Hepatocyte (in vitro differentiated cells): Measurements from ENCODE around the gene DTD1. TPM values are rescaled to one million over a fixed set of nuclear protein-coding genes. Genes with fewer than 3 reads are reported as not detected.

Experiments used
- DNase-seq: peaks from one replicate; pipeline ENCODE4 v3.0.0-alpha.2; 2016; ENCODE audit warnings: low spot score
- H2AFZ ChIP-seq: fragments of 200-600 bp; sonication (generic); 2 replicates; pipeline ENCODE4 v1.6.0; 2016; ENCODE audit warnings: antibody characterized with exemption, mild to moderate bottlenecking
- H3K27ac ChIP-seq: fragments of 200-600 bp; sonication (generic); 2 replicates; pipeline ENCODE4 v1.5.1; 2016; ENCODE audit warnings: mild to moderate bottlenecking
- H3K27me3 ChIP-seq: fragments of 200-600 bp; sonication (generic); 2 replicates; pipeline ENCODE4 v1.6.1; 2016
- H3K36me3 ChIP-seq: fragments of 200-600 bp; sonication (generic); replicated peaks from 2 replicates; pipeline ENCODE4 v1.5.1; 2016; ENCODE audit warnings: low read depth; ENCODE audit not compliant: insufficient read depth
- H3K4me1 ChIP-seq: fragments of 200-600 bp; sonication (generic); 2 replicates; pipeline ENCODE4 v1.5.1; 2016; ENCODE audit warnings: mild to moderate bottlenecking, moderate library complexity; ENCODE audit not compliant: insufficient read depth
- H3K4me2 ChIP-seq: fragments of 200-600 bp; sonication (generic); 2 replicates; pipeline ENCODE4 v1.6.0; 2016
- H3K4me3 ChIP-seq: fragments of 200-600 bp; sonication (generic); 2 replicates; pipeline ENCODE4 v1.5.1; 2016; ENCODE audit warnings: mild to moderate bottlenecking
- H3K79me2 ChIP-seq: fragments of 200-600 bp; sonication (generic); 2 replicates; pipeline ENCODE4 v1.6.0; 2017; ENCODE audit warnings: mild to moderate bottlenecking
- H3K9me2 ChIP-seq: fragments of 200-600 bp; sonication (generic); replicated peaks from 2 replicates; pipeline ENCODE4 v1.6.0; 2017; ENCODE audit warnings: mild to moderate bottlenecking; ENCODE audit not compliant: insufficient read depth
- H3K9me3 ChIP-seq: fragments of 200-600 bp; sonication (generic); 2 replicates; pipeline ENCODE4 v1.5.1; 2016; ENCODE audit warnings: low read depth, mild to moderate bottlenecking
- H4K20me1 ChIP-seq: fragments of 200-600 bp; sonication (generic); 2 replicates; pipeline ENCODE4 v1.6.0; 2016; ENCODE audit warnings: mild to moderate bottlenecking; ENCODE audit not compliant: insufficient read depth, poor library complexity, severe bottlenecking
- EZH2 ChIP-seq: fragments of 200-600 bp; sonication (generic); IDR thresholded peaks from 2 replicates; pipeline ENCODE4 v1.6.1; 2016; ENCODE audit warnings: antibody characterized with exemption, mild to moderate bottlenecking, borderline replicate concordance
- EZH2phosphoT487 ChIP-seq: fragments of 200-600 bp; sonication (generic); IDR thresholded peaks from one replicate; pipeline ENCODE4 v1.6.1; 2018; ENCODE audit warnings: antibody characterized with exemption, mild to moderate bottlenecking, low read depth, moderate library complexity; ENCODE audit not compliant: unreplicated experiment, severe bottlenecking
- WGBS: methylation state at CpG from one replicate; pipeline ENCODE4 v1.1.6; 2016; ENCODE audit warnings: low lambda C conversion rate; ENCODE audit errors: missing lambda C conversion rate; 5-methylcytosine and 5-hydroxymethylcytosine counted together
- polyA plus RNA-seq: library from polyadenylated mRNA; unstranded; fragments of >200 nt; fragmentation: Nextera tagmentation; extraction: Ambion mirVana; gene quantifications from 2 replicates; pipeline ENCODE4 v1.2.1, GENCODE V29; 2016
- total RNA-seq: library from RNA; depleted of rRNA; stranded (reverse); fragments of >200 nt; gene quantifications from 2 replicates; pipeline ENCODE4 v1.2.3, GENCODE V29; 2014
- TF ChIP-seq, protein P1 (sequence below): fragments of 200-600 bp; sonication (generic); IDR thresholded peaks from 2 replicates; pipeline ENCODE4 v1.5.1; 2016; ENCODE audit warnings: antibody characterized with exemption, mild to moderate bottlenecking; ENCODE audit not compliant: poor library complexity

The DTD1 gene
- total and polyA plus RNA-seq, 2 experiments from 2014 or later = 30.1 to 40.1 TPM

DNA sequence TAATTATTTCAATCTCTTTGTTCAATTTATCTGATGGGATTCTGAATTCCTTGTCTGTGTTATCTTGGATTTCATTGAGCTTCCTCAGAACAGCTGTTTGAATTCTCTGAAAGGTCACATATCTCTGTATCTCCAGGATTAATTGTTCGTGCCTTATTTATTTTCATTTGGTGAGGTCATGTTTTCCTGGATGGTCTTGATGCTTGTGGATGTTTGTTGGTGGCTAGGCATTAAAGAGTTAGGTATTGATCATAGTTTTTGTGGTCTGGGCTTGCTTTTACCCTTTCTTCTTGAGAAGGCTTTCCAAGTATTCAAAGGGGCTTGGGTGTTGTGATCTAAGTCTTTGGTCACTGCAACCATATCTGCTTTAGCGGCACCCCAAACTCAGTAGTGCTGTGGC is 186.4 kb downstream of the DTD1 start:
- no peaks in the 10 kb centered on the region for H3K36me3 ChIP-seq
- no peaks in the 10 kb centered on the region for H4K20me1 ChIP-seq
- no peaks in the 10 kb centered on the region for H3K9me2 ChIP-seq
- no peak overlapping the region for H3K4me2 ChIP-seq
- no peaks in the 10 kb centered on the region for H3K4me1 ChIP-seq
- no peaks in the 10 kb centered on the region for H3K9me3 ChIP-seq
- H3K27ac ChIP-seq = no peak overlapping the region
- H3K4me3 ChIP-seq = no peak overlapping the region
- no peak overlapping the region for H2AFZ ChIP-seq
- TF ChIP-seq EZH2 (no peak), EZH2phosphoT487 (no peak)
- TF ChIP-seq, protein P1, sequence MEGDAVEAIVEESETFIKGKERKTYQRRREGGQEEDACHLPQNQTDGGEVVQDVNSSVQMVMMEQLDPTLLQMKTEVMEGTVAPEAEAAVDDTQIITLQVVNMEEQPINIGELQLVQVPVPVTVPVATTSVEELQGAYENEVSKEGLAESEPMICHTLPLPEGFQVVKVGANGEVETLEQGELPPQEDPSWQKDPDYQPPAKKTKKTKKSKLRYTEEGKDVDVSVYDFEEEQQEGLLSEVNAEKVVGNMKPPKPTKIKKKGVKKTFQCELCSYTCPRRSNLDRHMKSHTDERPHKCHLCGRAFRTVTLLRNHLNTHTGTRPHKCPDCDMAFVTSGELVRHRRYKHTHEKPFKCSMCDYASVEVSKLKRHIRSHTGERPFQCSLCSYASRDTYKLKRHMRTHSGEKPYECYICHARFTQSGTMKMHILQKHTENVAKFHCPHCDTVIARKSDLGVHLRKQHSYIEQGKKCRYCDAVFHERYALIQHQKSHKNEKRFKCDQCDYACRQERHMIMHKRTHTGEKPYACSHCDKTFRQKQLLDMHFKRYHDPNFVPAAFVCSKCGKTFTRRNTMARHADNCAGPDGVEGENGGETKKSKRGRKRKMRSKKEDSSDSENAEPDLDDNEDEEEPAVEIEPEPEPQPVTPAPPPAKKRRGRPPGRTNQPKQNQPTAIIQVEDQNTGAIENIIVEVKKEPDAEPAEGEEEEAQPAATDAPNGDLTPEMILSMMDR = no peak
- no peak for DNase-seq
- 83% methylated on average over 2 of the region's 2 CpGs for WGBS
- no peaks in the 10 kb centered on the region for H3K79me2 ChIP-seq
- no peaks in the 10 kb centered on the region for H3K27me3 ChIP-seq

DNA sequence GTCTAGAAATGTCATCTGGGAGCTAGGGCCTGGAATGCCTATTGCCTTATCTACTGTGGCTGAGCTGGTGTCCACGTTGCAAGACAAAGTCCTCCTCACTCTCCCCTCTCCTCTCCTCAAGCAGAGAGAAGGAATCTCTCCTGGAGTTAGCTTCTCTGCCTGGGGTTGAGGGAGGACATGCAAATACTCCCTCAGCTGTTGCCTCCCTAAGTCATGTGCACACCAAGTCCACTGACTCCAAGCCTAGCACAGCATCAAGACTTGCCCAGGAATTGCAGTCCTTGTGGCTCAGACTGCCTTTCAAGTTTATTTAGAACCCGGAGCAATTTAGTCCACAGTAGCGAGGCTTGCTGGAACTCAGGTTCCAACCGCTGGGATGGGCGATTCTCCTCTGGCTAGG is 187.8 kb downstream of the DTD1 start:
- H3K27me3 ChIP-seq = no peaks in the 10 kb centered on the region
- H3K36me3 ChIP-seq = no peaks in the 10 kb centered on the region
- H3K4me2 ChIP-seq = no peak overlapping the region
- H3K27ac ChIP-seq = no peak overlapping the region
- TF ChIP-seq EZH2phosphoT487 = no peak
- TF ChIP-seq, protein P1 = no peak
- no peak for TF ChIP-seq EZH2
- no peak for DNase-seq
- H3K9me3 ChIP-seq = no peaks in the 10 kb centered on the region
- no peaks in the 10 kb centered on the region for H3K9me2 ChIP-seq
- no peaks in the 10 kb centered on the region for H4K20me1 ChIP-seq
- H3K4me3 ChIP-seq = no peak overlapping the region
- H2AFZ ChIP-seq = no peak overlapping the region
- H3K79me2 ChIP-seq = no peaks in the 10 kb centered on the region
- no peaks in the 10 kb centered on the region for H3K4me1 ChIP-seq
- 79% methylated on average over 5 of the region's 5 CpGs for WGBS

DNA sequence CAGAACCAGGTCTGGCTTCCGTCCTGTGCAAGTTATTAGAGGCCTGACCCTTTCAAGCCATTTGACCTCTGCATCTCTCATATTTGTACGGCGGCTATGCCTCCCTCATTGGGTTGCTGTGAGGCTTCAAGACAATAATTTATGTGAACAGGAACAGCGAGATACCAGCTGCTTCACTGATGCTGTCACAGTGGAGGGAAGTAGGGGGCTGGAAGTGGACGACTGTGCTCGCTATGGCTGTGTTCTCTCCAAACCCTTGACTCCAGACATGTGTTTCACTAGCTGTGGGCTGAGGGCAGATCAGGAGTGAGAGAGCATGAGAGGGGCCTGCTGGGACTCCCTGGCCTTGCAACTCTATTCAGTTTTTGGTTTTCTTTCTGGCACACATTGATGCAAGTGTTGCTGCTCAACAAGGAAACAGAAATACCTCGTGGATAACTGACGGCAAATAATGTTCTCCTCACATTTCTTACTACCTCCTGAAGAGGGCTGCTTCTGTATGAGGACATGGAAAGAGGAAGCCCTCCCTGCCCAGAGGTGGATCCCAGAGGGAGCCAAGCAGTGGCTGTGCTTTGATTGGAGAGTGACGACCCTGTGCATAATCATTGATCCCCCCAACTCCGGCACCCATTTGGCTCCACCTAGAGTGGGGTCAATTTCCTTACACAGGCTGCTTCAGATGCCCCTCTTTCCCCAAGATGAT is 191.0 kb downstream of the DTD1 start:
- 56% methylated on average over 10 of the region's 10 CpGs for WGBS
- Histone ChIP-seq H3K4me2 (no peak overlapping the region), H4K20me1 (no peaks in the 10 kb centered on the region), H3K4me3 (no peak overlapping the region), H3K27me3 (no peaks in the 10 kb centered on the region), H3K9me3 (no peaks in the 10 kb centered on the region), H3K36me3 (no peaks in the 10 kb centered on the region), H3K9me2 (no peaks in the 10 kb centered on the region), H3K27ac (no peak overlapping the region), H3K79me2 (no peaks in the 10 kb centered on the region), H2AFZ (no peak overlapping the region), H3K4me1 (no peaks in the 10 kb centered on the region)
- no peak for DNase-seq
- TF ChIP-seq EZH2 = no peak
- TF ChIP-seq, protein P1 = no peak
